CD1c-positive myeloid dendritic cell (primary cell): ENCODE measurements around the gene EIF4E2.

Experiments used
- DNase-seq: peaks from one replicate; pipeline ENCODE4 v3.0.0-alpha.2; 2016; ENCODE audit errors: extremely low spot score

Gene EIF4E2

DNA sequence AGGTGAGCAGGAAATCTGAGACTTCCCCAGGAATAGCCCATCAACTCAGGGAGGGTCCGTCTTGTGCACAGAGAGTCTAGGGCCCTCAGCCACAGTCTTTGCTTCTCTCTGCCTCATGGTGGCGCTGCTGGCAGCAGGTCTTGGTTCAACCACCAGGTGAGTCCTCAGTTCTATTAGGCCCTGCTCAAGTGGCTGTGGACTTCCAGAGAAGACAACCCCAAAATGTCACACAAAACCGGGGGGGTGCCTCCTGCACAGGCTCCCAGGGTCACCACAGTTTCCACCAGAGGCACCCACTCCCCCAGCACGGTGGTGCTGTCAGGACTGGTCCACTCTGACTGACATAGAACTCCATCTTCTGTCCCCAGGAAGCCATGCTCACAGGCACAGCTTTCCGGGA is 13.4 kb upstream of the EIF4E2 start:
- DNase-seq = no peak

DNA sequence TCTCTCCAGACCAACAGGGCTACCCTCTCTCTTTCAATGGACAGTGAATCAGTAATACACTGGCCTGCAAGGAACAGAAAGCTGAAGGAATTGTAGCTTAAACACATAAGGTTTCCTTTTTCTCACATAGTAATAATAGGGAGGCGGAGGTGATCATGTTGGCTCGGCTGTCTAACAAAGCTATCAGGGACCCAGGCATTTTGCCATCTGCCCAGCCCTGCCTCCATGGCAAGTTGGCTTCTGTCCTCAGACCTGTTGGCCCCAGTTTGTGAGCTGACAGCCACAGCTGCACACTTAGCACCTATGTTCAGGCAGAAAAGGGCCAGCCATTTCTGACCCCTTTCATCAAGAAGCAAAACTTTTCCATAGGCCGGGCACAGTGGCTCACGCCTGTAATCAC is 13.0 kb upstream of the EIF4E2 start:
- no peak for DNase-seq

DNA sequence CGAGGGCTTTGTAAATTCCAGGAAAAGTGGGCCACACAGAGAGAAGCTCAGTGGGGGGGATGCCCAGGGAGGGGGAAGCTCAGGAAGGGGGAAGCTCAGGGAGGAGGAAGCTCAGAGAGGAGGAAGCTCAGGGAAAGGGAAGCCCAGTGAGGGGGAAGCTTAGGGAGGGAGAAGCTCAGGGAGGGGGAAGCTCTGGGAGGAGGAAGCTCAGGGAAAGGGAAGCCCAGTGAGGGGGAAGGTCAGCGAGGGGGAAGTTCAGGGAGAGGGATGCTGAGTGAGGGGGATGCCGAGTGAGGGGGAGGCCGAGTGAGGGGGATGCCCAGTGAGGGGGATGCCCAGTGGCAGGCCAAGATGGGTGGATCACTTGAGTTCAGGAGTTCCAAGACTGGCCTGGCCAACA is 11.8 kb upstream of the EIF4E2 start:
- DNase-seq = peak; percentile 81

DNA sequence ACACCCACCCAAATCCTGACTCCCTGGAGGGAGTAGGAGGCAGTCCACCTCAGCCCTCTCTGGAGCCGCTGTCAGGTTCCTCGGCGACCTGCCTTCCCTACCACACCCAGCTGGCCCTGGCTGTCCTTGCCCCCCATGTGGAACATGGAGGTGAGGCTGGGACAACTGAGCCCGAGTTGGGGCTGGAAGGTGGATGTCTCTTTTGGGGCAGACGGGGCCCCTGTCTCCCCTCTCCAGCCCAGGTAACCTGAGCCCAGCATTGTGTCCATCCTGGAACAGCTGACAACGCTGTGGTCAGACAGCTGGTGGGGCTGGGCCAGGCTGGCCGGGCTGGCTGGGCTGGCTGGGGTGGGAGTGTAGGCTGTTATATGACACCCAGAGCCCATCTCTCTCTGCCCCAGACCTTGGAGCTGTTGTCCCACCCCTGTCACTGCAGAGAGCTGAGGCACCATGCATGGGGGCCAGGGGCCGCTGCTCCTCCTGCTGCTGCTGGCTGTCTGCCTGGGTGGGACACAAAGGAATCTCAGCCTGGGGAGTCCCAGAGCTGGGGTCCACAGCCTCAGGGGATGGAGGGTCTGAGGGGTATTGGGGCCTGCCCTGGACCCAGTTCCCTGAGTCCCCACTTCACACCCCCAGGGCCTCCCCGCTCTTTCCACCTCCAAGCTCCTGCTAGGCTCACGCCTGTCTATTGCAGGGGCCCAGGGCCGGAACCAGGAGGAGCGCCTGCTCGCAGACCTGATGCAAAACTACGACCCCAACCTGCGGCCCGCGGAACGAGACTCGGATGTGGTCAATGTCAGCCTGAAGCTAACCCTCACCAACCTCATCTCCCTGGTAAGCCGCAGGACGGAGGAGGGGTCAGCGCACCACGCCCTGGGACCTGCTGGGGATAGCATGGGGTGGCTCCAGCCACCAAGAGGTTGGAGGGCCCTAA is 10.9 kb upstream of the EIF4E2 start, which contains the start of gene CHRNG:
TSS of gene CHRNG (plus strand) at position 395 of the 934 bp plus-strand sequence. CDS start at position 451, 56 bp downstream.
- no peak for DNase-seq

DNA sequence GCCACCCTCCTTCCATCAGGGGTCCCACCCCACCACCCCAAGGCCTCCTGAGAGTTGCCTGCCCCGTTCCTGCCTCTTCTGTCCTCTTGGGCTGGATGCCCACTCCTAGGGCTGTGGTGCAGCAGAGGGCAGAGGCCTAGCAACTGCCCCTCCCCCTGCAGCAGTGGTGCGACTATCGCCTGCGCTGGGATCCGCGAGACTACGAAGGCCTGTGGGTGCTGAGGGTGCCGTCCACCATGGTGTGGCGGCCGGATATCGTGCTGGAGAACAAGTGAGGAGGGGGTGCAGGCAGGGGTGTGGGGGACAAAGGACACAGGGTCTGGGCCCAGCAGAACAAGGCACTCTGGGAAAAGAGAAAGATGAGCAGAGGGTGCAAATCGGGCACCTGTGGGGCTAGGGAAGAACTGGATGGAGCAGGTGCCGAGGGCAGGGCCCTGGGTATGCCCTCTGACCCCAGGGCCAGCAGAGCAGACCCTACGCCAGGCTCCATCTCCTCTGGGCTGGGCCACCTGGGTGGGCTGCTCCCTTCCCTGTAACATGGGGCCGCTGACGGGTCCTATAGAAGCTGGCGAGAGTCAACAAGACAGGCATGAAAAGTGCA is 9.9 kb upstream of the EIF4E2 start:
- no peak for DNase-seq

DNA sequence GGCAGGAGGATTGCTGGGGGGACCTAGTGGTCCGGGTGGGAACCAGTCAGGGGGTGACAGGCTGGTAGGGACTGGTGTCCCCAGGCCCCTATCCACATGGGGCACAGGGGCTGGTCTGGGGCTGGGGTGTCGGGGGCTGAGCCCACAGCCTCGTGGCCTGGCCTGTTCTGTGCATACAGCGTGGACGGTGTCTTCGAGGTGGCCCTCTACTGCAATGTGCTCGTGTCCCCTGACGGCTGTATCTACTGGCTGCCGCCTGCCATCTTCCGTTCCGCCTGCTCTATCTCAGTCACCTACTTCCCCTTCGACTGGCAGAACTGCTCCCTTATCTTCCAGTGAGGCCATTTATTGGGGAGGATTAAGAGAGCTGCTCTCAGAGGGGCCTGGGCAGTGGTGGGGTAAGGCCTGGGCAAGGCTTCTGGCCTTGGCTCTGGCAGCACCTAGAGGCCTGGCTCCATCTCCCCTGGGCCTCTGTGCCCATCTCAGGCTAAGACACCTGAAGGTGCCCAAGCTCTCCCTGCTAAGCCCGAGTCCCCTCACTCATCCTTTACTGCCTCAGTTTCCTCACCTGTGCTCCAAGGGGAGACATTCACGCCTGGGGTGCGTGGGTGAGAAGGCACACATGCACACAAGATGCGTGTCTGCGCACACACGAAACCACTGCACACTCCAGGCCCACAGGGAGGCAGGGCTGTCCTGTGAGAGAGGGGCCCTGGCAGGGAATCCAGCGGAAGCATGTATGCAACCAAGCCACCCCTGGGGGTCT is 9.1 kb upstream of the EIF4E2 start:
- DNase-seq = peak; percentile 25

DNA sequence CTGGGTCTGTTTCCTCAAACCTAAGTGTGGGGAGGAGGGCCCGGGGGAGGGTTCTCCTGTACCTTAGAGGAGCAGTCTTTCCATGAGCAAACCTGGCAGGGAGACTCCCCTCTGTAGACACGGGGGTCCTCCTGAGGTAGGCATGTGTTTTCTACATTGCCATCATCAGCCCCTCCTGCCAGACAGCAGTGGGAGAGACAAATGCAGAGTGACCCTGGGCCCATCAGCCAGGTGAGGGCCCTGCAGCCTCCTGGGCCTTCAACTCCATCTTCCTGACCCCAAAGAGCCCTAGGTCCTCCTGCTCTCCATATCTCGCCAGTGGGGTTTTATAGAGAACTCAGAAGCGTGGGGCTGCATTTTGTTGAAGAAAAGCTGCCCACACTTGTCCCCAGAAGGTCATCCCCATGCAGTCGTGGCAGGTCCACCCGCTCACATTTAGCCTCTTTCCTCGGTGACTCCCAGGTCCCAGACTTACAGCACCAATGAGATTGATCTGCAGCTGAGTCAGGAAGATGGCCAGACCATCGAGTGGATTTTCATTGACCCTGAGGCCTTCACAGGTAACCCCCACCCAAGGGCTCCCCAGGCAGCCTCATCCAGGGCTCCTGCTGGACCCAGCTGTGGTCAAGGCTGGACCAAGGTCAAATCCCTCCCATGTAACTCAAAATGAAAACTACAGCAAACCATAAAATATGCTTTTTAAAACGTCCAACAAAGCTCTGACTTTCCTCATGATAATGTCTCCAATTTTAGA is 8.4 kb upstream of the EIF4E2 start:
- no peak for DNase-seq

DNA sequence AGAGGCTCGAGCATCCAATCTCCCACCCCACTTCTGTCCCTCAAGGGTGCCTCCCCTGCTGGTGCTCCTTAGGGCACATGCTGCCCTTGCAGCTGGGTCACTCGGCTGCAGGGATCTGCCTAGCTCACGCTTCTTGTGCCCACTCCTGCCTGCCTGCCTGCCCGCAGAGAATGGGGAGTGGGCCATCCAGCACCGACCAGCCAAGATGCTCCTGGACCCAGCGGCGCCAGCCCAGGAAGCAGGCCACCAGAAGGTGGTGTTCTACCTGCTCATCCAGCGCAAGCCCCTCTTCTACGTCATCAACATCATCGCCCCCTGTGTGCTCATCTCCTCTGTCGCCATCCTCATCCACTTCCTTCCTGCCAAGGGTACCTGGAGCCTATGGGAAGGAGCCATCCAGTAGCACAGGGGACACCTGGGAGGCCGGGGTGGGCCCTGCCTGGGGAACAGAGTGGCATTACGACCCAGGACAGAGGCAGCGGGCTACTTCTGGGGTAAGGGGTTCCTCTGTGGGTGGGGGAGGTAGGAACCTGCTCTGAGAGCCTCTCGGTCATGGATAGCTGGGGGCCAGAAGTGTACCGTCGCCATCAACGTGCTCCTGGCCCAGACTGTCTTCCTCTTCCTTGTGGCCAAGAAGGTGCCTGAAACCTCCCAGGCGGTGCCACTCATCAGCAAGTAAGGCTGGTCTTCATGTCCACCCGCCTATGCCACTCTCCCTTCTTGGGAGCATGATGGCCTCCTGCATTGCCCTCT is 7.6 kb upstream of the EIF4E2 start:
- DNase-seq = no peak

DNA sequence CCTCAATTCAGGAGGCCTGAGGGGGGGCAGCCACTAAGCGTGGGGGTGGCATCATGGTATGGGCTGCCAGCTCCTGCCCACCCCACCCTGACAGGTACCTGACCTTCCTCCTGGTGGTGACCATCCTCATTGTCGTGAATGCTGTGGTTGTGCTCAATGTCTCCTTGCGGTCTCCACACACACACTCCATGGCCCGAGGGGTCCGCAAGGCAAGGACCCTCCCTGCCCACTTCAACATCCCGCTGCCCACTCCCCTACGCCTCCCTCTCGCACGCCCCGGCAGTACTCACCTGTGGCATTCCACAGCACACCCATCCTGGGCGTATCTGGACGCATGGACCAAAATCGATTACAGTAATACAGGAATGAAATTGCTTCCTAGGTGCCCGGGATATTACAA is 7.0 kb upstream of the EIF4E2 start:
- no peak for DNase-seq

DNA sequence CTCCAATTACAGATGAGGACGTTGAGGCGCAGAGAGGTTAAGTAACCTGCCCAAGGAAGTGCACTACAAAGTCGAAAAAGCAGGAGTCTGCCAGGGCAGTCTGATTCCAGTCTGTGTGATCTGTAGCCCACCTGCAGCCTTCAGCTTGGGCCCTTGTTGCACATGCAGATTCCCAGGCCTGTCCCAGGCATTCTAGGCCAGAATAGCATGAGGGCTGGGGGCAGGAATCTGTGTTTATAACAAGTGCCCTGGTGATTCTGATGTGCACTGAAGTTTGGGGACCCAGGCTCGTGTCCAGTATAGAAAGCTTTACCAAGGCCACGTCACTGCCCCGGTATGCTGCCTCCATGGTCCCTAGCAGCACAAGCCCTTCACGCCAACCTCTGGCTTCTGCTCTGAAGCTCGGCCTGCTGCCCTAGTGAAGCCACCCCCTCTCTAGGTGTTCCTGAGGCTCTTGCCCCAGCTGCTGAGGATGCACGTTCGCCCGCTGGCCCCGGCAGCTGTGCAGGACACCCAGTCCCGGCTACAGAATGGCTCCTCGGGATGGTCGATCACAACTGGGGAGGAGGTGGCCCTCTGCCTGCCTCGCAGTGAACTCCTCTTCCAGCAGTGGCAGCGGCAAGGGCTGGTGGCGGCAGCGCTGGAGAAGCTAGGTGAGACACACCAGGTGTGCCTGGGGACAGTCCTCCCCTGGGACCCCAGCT is 6.4 kb upstream of the EIF4E2 start:
- no peak for DNase-seq

DNA sequence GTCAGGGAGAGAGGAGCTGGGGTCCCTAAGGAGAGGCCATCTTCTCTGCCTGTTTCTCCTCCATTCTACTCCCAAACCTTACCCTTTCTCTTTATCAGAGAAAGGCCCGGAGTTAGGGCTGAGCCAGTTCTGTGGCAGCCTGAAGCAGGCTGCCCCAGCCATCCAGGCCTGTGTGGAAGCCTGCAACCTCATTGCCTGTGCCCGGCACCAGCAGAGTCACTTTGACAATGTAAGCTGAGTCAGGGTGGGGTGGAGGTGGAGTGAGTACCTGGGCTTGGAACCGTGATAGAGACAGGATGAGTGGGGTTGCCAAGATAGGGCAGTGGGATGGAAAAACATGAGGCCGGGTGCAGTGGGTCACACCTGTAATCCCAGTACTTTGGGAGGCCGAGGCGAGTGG is 5.8 kb upstream of the EIF4E2 start:
- DNase-seq = no peak

DNA sequence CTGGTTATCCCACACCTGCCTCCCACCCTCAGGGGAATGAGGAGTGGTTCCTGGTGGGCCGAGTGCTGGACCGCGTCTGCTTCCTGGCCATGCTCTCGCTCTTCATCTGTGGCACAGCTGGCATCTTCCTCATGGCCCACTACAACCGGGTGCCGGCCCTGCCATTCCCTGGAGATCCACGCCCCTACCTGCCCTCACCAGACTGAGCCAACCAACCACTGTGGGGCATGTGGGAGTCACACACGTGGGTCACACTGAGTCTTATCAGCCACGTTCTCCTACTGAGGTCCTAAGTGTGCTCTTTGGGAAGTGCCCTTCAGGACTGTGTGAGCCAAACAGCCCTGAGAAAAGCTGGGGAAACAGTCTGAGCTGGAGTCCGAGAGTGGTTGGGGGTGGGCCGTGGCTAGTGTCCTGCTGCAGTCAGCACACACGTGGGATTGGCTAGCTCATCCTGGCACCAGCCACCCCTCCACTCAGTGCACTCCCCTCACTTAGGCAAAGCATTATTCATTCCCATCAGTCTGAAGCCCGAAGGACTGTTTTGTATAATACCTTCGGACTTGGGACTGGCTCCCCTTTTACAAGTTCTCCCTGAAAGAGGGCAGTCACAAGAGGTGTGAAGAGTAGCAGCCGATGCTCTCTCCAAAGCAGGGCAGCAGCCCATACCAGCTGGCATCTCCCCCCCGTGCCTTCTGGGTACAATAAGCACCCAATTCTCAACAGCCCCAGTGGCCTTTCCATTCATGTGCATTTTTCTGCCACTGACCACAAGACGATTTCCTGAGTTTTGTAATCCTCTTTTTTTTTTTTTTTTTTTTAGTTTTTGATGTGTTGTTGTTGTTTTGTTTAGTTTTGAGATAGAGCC is 4.7 kb upstream of the EIF4E2 start:
- DNase-seq = no peak

DNA sequence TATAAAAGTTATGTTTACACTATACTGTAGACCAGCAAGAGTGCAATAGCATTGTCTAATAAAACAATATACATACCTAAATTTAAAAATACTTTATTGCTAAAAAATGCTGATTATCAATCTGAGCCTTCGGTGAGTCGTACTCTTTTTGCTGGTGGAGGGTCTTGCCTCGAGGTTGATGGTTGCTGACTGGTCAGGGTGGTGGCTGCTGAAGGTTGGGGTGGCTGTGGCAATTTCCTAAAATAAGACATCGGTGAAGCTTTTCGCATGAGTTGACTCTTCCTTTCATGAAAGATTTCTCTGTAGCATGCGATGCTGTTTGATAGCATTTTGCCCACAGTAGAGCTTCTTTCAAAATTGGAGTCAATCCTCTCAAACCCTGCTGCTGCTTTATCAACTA is 2.5 kb upstream of the EIF4E2 start:
- DNase-seq = no peak

DNA sequence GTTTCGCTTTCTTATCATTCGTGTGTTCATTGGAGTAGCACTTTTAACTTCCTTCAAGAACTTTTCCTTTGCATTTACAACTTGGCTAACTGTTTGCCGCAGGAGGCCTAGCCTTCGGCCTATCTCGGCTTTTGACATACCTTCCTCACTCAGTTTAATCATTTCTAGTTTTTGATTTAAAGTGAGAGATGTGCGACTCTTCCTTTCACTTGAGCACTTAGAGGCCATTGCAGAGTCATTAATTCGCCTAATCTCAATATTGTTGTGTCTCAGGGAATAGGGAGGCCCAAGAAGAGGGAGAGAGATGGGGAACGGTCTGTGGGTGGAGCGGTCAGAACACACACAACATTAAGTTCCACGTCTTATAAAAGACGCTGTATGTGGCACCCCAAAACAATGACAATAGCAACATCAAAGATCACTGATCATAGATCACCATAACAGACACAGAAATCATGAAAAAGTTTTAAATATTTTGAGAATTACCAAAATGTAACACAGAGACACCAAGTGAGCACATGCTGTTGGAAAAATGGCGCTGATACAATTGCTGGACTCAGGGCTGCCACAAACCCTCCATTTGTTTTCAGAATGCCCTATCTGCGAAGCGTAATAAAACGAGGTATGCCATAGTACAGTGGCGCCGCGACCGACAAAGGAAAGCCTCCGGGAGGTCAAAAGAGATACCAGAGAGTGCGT is 685 bp upstream of the EIF4E2 start:
- no peak for DNase-seq

DNA sequence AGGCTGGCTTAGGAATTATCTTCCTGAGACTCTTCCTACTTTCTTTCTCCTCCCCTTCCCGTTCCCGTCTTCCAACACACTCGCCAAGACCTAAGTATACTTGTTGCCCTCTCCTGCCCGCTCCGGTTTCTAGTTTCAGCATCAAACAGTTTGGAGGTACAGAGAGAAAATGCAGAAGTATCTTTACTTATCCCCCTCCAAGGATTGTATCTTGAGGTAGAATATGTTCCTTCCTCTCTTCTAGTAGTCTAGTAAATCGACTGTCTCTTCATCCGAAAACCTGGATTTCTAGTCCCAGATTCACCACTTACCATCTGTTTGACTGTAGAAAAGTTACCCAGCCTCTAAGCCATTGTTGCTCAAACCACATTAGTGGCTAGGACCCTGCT is 755 bp downstream of the EIF4E2 start:
- DNase-seq = no peak

DNA sequence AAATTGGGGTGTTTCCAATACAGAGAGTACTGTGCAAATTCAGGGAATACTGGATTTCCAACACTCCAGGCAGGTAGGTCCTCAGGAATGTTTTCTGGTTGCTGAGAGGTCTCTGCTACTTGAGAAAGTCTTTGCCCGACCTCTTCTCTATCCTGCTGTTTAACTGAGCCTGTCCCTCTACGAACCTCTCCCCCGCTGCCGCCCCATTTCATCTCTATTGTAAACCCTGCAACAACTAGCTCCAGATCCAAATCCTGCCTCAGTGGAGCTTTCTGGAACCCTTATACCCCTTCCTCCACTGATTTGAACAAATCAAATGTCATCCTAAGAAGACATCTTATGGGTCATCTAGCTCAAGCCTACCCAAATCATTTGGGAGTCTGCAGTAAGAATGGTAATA is 1.3 kb downstream of the EIF4E2 start:
- no peak for DNase-seq

DNA sequence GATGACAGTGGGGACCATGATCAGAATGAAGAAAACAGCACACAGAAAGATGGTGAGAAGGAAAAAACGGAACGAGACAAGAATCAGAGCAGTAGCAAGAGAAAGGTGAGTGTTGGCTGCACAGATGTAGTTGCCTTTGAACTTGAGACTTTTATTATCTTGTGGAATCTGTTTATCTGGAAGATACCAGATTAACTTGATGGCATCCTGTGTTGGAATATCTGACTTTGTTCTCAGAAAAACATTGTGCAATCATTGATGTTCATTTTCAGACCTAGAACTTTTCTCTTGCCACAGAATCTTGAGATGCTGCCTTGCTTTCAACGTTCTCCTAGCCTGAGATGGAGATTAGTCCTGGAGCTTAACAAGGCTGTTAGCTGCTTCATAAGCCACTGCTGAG is 5.9 kb downstream of the EIF4E2 start:
- DNase-seq = no peak

DNA sequence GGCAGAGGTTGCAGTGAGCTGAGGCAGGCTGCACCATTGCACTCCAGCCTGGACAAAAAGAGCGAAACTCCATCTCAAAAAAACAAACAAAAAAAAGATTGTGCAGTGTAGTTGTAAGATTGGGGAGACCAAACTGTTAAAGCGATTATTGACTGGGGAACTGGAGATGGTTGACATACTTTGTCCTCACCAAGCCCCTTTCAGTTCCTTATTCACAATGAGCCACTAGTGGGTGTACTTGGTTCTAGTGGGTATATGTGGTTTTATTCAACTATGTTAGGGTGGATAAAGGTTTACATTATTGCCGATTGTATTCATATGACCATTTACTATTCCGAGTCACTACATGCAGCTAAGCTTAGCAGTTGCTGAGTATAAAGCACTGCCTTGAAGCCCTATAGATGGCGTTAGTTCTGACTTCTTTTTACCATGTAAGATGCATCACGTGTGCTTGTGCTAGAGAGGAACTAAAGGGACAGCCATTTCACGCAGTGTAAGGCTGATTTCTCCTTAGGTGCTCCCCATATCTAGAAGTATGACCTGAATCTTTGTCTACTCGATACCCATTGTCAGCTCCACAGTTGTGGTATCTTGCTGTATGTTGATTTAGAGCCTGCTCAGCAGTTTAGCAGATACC is 12.1 kb downstream of the EIF4E2 start:
- peak; percentile 71 for DNase-seq
